Panc1 (cell line): ENCODE measurements around the gene GID8. TPM values are rescaled to one million over a fixed set of nuclear protein-coding genes. Genes with fewer than 3 reads are reported as not detected.

Source experiments
- ATAC-seq: fragments of 200-7000 bp; cut with Tn5 transposase; 2 replicates; pipeline ENCODE4 v1.9.1; 2020; ENCODE audit warnings: mild to moderate bottlenecking, moderate library complexity
- BruUV-seq: library from RNA; stranded (reverse); fragments of 400-500 nt; replicated peaks from 2 replicates; lab custom pipeline; 2021; lab: Mats Ljungman, UMichigan
- CTCF ChIA-PET: fragments of 300-600 bp; sonication (Branson Sonifier 250); formaldehyde crosslinking; loops from one replicate; lab custom pipeline; 2022; ENCODE audit warnings: antibody characterized with exemption; lab: Charles Lee
- POLR2A ChIA-PET: fragments of 300-600 bp; sonication (Branson Sonifier 250); formaldehyde crosslinking; loops from one replicate; lab custom pipeline; 2022; ENCODE audit warnings: antibody characterized with exemption; lab: Charles Lee
- DNase-seq: peaks from one replicate; pipeline ENCODE4 v3.0.0-alpha.2; 2010; ENCODE audit warnings: low read depth, low spot score
- H3K27ac ChIP-seq: 2 replicates; pipeline ENCODE4 v1.5.1; 2011; ENCODE audit warnings: mild to moderate bottlenecking, low read length, inconsistent platforms
- H3K27me3 ChIP-seq: fragments of 200-500 bp; sonication (Bioruptor generic); 2 replicates; pipeline ENCODE4 v1.6.0; 2014; ENCODE audit warnings: low read length, inconsistent platforms; ENCODE audit not compliant: control insufficient read depth, insufficient read depth
- H3K36me3 ChIP-seq: fragments of 200-500 bp; sonication (Bioruptor generic); 2 replicates; pipeline ENCODE4 v1.5.1; 2014; ENCODE audit warnings: inconsistent platforms, mild to moderate bottlenecking, low read length, moderate library complexity; ENCODE audit not compliant: control insufficient read depth, insufficient read depth
- H3K4me1 ChIP-seq: 2 replicates; pipeline ENCODE4 v1.5.1; 2011; ENCODE audit warnings: inconsistent platforms, mild to moderate bottlenecking, low read length, moderate library complexity; ENCODE audit not compliant: control insufficient read depth, insufficient read depth
- H3K4me3 ChIP-seq, 2 experiments: 2 replicates each; pipeline ENCODE4 v1.5.1; 2011 to 2012; ENCODE audit warnings: low read depth in 2 of 2, low read length in 2 of 2, mild to moderate bottlenecking in 2 of 2, inconsistent platforms in 1 of 2, moderate library complexity in 1 of 2
- H3K9me3 ChIP-seq: fragments of 200-500 bp; sonication (Bioruptor generic); 2 replicates; pipeline ENCODE4 v1.5.1; 2014; ENCODE audit warnings: low read depth, mild to moderate bottlenecking, inconsistent platforms, low read length, moderate library complexity; ENCODE audit not compliant: control insufficient read depth, insufficient read depth
- CTCF ChIP-seq: fragments of 450-650 bp; IDR thresholded peaks from 2 replicates; pipeline ENCODE4 v1.5.1; 2017; ENCODE audit warnings: mild to moderate bottlenecking
- POLR2AphosphoS5 ChIP-seq: IDR thresholded peaks from 2 replicates; pipeline ENCODE4 v1.6.1; 2012; ENCODE audit warnings: mild to moderate bottlenecking, low read depth, low read length, moderate library complexity
- REST ChIP-seq, 2 experiments: IDR thresholded peaks; 2 replicates each; pipeline ENCODE4 v1.6.1; 2011 to 2012; ENCODE audit warnings: low read depth in 2 of 2, control low read depth in 1 of 2, low read length in 1 of 2, mild to moderate bottlenecking in 1 of 2, moderate library complexity in 1 of 2; ENCODE audit not compliant: insufficient read depth in 1 of 2
- SIN3A ChIP-seq: IDR thresholded peaks from 2 replicates; pipeline ENCODE4 v1.6.1; 2012; ENCODE audit warnings: low read depth, mild to moderate bottlenecking, low read length, moderate library complexity, borderline replicate concordance; ENCODE audit not compliant: insufficient read depth
- TCF7L2 ChIP-seq: IDR thresholded peaks from 2 replicates; pipeline ENCODE4 v1.6.1; 2011; ENCODE audit warnings: mild to moderate bottlenecking, low read depth, low read length, inconsistent platforms
- in situ Hi-C: cut with HindIII; loops from 2 replicates; pipeline ENCODE4 v1.10.0; 2016; ENCODE audit warnings: low sequenced_read_pairs, low pct_unique_long_range_greater_than_20kb
- intact Hi-C: fragments of 100-400 bp; cut with micrococcal nuclease; formaldehyde crosslinking; loops from one replicate; pipeline ENCODE4 v1.10.0; 2022; ENCODE audit not compliant: unreplicated experiment
- total RNA-seq: library from RNA; stranded (reverse); gene quantifications from one replicate; pipeline ENCODE4 v1.2.1, GENCODE V29; 2021; ENCODE audit not compliant: unreplicated experiment

The GID8 gene
- total RNA-seq, 1 experiment from 2014 or later = 37.3 TPM

GRCh38 chr20:62967628-62968351, 29.8 kb downstream of the GID8 start:
- no peaks in the 10 kb centered on the region for H3K36me3 ChIP-seq
- H3K27me3 ChIP-seq = no peaks in the 10 kb centered on the region
- ATAC-seq (no peak), DNase-seq (no peak)
- ChIA-PET CTCF (no interaction called here), POLR2A (no interaction called here)
- H3K9me3 ChIP-seq = no peaks in the 10 kb centered on the region
- TF ChIP-seq TCF7L2 = no peak
- no peak overlapping the region for H3K27ac ChIP-seq
- no peak overlapping the region for H3K4me3 ChIP-seq
- H3K4me1 ChIP-seq = no peaks in the 10 kb centered on the region; the same call in 1 of the 2 replicates
- in situ Hi-C loops = no loop called here
- BruUV-seq = no TSS peak
- intact Hi-C loops = no loop called here

GRCh38 chr20:62968378-62969178, 30.6 kb downstream of the GID8 start:
- intact Hi-C loops = no loop called here

More at GRCh38 chr20:62968378-62969178, 30.6 kb downstream of the GID8 start:
- Histone ChIP-seq H3K4me3 (no peak overlapping the region), H3K4me1 (no peaks in the 10 kb centered on the region; the same call in 1 of the 2 replicates), H3K9me3 (no peaks in the 10 kb centered on the region), H3K27me3 (no peaks in the 10 kb centered on the region), H3K27ac (no peak overlapping the region), H3K36me3 (no peaks in the 10 kb centered on the region)
- no TSS peak for BruUV-seq
- in situ Hi-C loops = no loop called here
- POLR2A ChIA-PET = no interaction called here
- DNase-seq = no peak
- CTCF ChIA-PET = no interaction called here
- no peak for ATAC-seq
- no peak for TF ChIP-seq POLR2AphosphoS5
- no peak for TF ChIP-seq REST (IDR thresholded peaks at IDR 0.05; ENCODE audit: insufficient read depth in 1 of 2, low read depth in 2 of 2, low read length in 1 of 2)
- no peak for TF ChIP-seq CTCF
- no peak for TF ChIP-seq SIN3A
- no peak for TF ChIP-seq TCF7L2
